ENCODE measurements around the gene FAM20C. TPM values are rescaled to one million over a fixed set of nuclear protein-coding genes. Genes with fewer than 3 reads are reported as not detected.

Gene FAM20C
- total RNA-seq, 2 experiments from 2014 or later = not detected

DNA sequence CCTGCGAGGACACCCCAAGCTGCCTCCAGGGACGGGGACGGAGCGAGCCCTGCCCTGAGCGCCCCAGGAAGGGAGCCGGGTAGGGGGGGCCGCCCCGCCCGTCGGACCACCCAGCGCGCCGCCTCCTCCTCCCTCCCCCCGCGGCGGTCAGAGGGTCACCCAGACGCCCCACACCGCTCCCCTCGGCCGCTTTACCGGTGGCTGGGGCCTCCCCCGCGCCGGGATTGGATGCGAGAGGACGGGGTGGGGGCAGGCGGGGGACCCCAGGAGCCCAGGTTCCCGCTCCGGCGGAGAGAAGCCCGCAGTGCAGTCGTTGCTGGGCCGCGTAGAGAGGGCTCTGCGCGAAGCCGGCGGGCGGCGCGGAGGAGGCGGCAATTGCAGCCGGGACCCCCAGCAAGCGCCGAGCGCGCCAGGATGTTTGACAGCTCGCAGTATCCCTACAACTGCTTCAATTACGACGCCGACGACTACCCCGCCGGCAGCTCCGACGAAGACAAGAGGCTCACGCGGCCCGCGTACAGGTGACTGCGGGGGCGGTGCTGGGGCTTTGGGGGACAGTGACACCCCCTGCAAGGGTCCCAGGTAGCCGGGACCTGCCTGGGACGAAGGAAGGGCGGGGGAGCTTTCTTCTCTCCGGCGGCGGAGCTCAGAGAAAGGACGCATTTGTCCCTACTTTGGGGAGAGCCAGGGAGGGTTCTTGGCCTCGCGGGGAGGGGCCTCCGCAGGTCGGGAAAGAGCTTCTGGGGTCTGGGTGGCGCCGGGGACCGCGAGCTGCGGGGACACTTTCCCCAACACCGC, 97.6 kb downstream of the FAM20C start, which contains the start of gene FOXL3:
TSS of gene FOXL3 (plus strand) at position 415 of the 798 bp plus-strand sequence. CDS start at position 415, 0 bp downstream.
- no peaks in the 10 kb centered on the region for H3K36me3 ChIP-seq (ENCODE audit: insufficient read depth, low read length)
- H3K27ac ChIP-seq (ENCODE audit: low read depth, low read length, poor library complexity, severe bottlenecking) = no peak within 1 kb of the TSS
- H3K9me3 ChIP-seq (ENCODE audit: low read length) = no peaks in the 10 kb centered on the region
- no peak within 1 kb of the TSS for H3K4me2 ChIP-seq (ENCODE audit: low read length)
- no peaks in the 10 kb centered on the region for H3K9me2 ChIP-seq (ENCODE audit: insufficient read depth, low read length)
- H2AFZ ChIP-seq (ENCODE audit: low read length) = no peak within 1 kb of the TSS
- no peak for TF ChIP-seq EZH2phosphoT487 (IDR thresholded peaks at IDR 0.05; ENCODE audit: borderline replicate concordance, low read depth, low read length)
- TF ChIP-seq, protein P1, sequence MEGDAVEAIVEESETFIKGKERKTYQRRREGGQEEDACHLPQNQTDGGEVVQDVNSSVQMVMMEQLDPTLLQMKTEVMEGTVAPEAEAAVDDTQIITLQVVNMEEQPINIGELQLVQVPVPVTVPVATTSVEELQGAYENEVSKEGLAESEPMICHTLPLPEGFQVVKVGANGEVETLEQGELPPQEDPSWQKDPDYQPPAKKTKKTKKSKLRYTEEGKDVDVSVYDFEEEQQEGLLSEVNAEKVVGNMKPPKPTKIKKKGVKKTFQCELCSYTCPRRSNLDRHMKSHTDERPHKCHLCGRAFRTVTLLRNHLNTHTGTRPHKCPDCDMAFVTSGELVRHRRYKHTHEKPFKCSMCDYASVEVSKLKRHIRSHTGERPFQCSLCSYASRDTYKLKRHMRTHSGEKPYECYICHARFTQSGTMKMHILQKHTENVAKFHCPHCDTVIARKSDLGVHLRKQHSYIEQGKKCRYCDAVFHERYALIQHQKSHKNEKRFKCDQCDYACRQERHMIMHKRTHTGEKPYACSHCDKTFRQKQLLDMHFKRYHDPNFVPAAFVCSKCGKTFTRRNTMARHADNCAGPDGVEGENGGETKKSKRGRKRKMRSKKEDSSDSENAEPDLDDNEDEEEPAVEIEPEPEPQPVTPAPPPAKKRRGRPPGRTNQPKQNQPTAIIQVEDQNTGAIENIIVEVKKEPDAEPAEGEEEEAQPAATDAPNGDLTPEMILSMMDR (conservative IDR thresholded peaks at IDR 0.05; ENCODE audit: low read length) = no peak
- no peaks in the 10 kb centered on the region for H4K20me1 ChIP-seq (ENCODE audit: insufficient read depth, low read length)
- DNase-seq (ENCODE audit: low spot score) = no peak
- H3K79me2 ChIP-seq (ENCODE audit: insufficient read depth, low read depth, low read length) = no peaks in the 10 kb centered on the region
- BruUV-seq (replicated peaks) = no TSS peak
- no peaks in the 10 kb centered on the region for H3K4me1 ChIP-seq (ENCODE audit: insufficient read depth, low read length, poor library complexity, severe bottlenecking)
- POLR2A ChIA-PET = no interaction called here
- intact Hi-C loops (cut with micrococcal nuclease; ENCODE audit: unreplicated experiment) = no loop called here
- no peak within 1 kb of the TSS for H3K4me3 ChIP-seq (ENCODE audit: low read depth, low read length, poor library complexity, severe bottlenecking)
- CTCF ChIA-PET (ENCODE audit: unreplicated experiment) = no interaction called here

- intact Hi-C loops (cut with micrococcal nuclease; ENCODE audit: unreplicated experiment) = no loop called here
- BruUV-seq (replicated peaks) = no TSS peak
- Histone ChIP-seq H2AFZ (ENCODE audit: low read length) (no peak overlapping the region), H4K20me1 (ENCODE audit: insufficient read depth, low read length) (no peaks in the 10 kb centered on the region), H3K4me3 (ENCODE audit: low read depth, low read length, poor library complexity, severe bottlenecking) (no peak overlapping the region), H3K4me1 (ENCODE audit: insufficient read depth, low read length, poor library complexity, severe bottlenecking) (no peaks in the 10 kb centered on the region), H3K27ac (ENCODE audit: low read depth, low read length, poor library complexity, severe bottlenecking) (no peak overlapping the region), H3K9me3 (ENCODE audit: low read length) (no peaks in the 10 kb centered on the region), H3K79me2 (ENCODE audit: insufficient read depth, low read depth, low read length) (no peaks in the 10 kb centered on the region), H3K9me2 (ENCODE audit: insufficient read depth, low read length) (no peaks in the 10 kb centered on the region), H3K4me2 (ENCODE audit: low read length) (no peak overlapping the region), H3K36me3 (ENCODE audit: insufficient read depth, low read length) (no peaks in the 10 kb centered on the region)
- TF ChIP-seq, protein P1 (conservative IDR thresholded peaks at IDR 0.05; ENCODE audit: low read length) = no peak
- TF ChIP-seq EZH2phosphoT487 (IDR thresholded peaks at IDR 0.05; ENCODE audit: borderline replicate concordance, low read depth, low read length) = no peak
- DNase-seq (ENCODE audit: low spot score) = no peak
- ChIA-PET POLR2A (no interaction called here), CTCF (ENCODE audit: unreplicated experiment) (no interaction called here)
These were observed 98.4 kb downstream of the FAM20C start for GRCh38 chr7:290554-291372.
